ENCODE results near the gene WFIKKN2. TPM values are rescaled to one million over a fixed set of nuclear protein-coding genes. Genes with fewer than 3 reads are reported as not detected.

Gene WFIKKN2
- total RNA-seq, 1 donor from 2014 or later, result 0.07 TPM

DNA sequence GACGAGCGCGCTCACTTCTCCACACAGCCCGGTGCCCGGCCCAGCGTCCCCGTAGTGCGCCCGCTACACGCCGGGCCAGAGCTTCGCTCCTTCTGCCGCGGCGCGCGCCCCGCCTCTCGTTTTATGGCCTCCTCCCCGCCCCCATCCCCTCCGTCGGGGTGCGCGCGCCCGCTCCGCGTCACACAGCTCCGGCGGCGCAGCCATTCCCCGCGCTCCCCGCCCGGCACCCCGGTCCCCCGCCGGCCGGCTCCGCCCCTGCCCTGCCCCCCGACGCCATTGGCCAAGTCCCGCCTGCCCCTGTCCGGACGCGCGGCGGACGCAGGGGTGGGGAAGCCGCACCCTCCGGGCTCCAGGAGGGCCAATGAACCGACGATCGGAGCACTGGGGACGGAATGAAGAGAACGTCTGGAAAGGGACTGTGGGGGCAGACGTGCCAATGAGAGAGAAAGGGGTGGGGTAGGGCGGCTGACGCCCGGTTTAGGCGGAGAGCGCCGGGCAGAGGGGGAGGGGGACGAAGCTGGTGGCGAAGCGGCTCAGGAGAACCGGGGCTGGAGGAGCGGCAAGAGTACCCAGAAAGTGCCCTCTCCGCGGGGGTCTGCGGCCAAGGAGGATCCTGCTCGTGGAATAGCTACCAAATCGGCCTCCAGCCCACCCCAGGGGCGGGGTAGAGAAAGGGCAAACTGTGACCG lies 31.0 kb downstream of the WFIKKN2 start, which contains the start of gene TOB1:
TOB1 (minus strand) TSS at position 94 of the 689 bp plus-strand sequence. CDS start 2,337 bp downstream, outside the sequence.
- peaks cover 33% of the 10 kb centered on the region for H3K79me2 ChIP-seq (ENCODE audit: insufficient read depth, low read length)
- FAIRE-seq, result no peak

DNA sequence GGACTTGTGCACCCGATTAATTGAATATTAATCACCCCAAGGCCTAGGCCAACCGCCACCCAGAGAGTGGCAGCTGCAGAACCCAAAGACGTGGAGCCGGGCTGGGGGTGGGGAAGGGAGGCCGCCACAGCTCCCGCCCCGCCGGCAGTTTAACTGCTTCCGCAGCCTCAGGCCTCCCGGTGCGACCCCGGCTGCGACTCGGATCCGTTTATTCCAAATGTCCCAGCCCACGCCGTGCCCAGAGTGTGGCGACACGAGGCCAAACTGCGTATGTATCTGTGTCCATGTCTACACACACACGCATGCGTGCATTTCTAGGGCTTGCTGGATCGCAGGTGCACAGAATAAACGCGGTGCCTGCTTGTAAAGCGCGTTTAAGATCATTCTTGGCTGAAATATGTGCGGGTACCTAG lies 31.6 kb downstream of the WFIKKN2 start:
- Histone ChIP-seq H3K27me3 (ENCODE audit: insufficient read depth, low read length) (no peaks in the 10 kb centered on the region), H3K27ac (ENCODE audit: low read depth, low read length) (peak overlapping the region; percentile 75), H4K20me1 (ENCODE audit: insufficient read depth, low read length) (peaks cover 29% of the 10 kb centered on the region), H3K4me1 (ENCODE audit: insufficient read depth, low read length) (peaks cover 24% of the 10 kb centered on the region), H3K4me3 (ENCODE audit: insufficient read depth, low read depth, low read length) (peak overlapping the region; percentile 74), H3K4me2 (ENCODE audit: low read length) (peak overlapping the region; percentile 98), H3K9ac (ENCODE audit: low read length) (peak overlapping the region; percentile 79), H3K36me3 (ENCODE audit: insufficient read depth, low read length) (peaks cover 2% of the 10 kb centered on the region), H3K79me2 (ENCODE audit: insufficient read depth, low read length) (peaks cover 33% of the 10 kb centered on the region), H3K9me3 (ENCODE audit: insufficient read depth, low read depth, low read length) (no peaks in the 10 kb centered on the region), H2AFZ (ENCODE audit: low read depth, low read length) (peak overlapping the region; percentile 83)
- Mint-ChIP-seq H3K9me3 (ENCODE audit: unreplicated experiment) (no peaks in the 10 kb centered on the region), H3K27me3 (ENCODE audit: low read depth, unreplicated experiment) (no peaks in the 10 kb centered on the region), H3K4me3 (ENCODE audit: unreplicated experiment) (peak overlapping the region; percentile 92), H3K4me1 (ENCODE audit: low read depth, unreplicated experiment) (peaks cover 20% of the 10 kb centered on the region), H3K27ac (ENCODE audit: unreplicated experiment) (peak overlapping the region; percentile 99), H3K36me3 (ENCODE audit: low read depth, unreplicated experiment) (peaks cover 3% of the 10 kb centered on the region)
- no peak for FAIRE-seq
- TF ChIP-seq, protein P1, sequence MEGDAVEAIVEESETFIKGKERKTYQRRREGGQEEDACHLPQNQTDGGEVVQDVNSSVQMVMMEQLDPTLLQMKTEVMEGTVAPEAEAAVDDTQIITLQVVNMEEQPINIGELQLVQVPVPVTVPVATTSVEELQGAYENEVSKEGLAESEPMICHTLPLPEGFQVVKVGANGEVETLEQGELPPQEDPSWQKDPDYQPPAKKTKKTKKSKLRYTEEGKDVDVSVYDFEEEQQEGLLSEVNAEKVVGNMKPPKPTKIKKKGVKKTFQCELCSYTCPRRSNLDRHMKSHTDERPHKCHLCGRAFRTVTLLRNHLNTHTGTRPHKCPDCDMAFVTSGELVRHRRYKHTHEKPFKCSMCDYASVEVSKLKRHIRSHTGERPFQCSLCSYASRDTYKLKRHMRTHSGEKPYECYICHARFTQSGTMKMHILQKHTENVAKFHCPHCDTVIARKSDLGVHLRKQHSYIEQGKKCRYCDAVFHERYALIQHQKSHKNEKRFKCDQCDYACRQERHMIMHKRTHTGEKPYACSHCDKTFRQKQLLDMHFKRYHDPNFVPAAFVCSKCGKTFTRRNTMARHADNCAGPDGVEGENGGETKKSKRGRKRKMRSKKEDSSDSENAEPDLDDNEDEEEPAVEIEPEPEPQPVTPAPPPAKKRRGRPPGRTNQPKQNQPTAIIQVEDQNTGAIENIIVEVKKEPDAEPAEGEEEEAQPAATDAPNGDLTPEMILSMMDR (IDR thresholded peaks at IDR 0.05; ENCODE audit: insufficient read depth, low read depth, low read length), result no peak
- TF ChIP-seq EZH2 (IDR thresholded peaks at IDR 0.05; ENCODE audit: insufficient read depth, low read length), result no peak
- no peak for DNase-seq (ENCODE audit: low read depth)

More for the DNA sequence above, 31.0 kb downstream of the WFIKKN2 start, which contains the start of gene TOB1:
- Histone ChIP-seq H3K9me3 (ENCODE audit: insufficient read depth, low read depth, low read length) (no peaks in the 10 kb centered on the region), H2AFZ (ENCODE audit: low read depth, low read length) (peak within 1 kb of the TSS; percentile 83), H3K4me1 (ENCODE audit: insufficient read depth, low read length) (peaks cover 26% of the 10 kb centered on the region), H3K36me3 (ENCODE audit: insufficient read depth, low read length) (peaks cover 4% of the 10 kb centered on the region), H3K27me3 (ENCODE audit: insufficient read depth, low read length) (no peaks in the 10 kb centered on the region), H3K9ac (ENCODE audit: low read length) (peak within 1 kb of the TSS; percentile 89), H3K4me3 (ENCODE audit: insufficient read depth, low read depth, low read length) (peak within 1 kb of the TSS; percentile 92), H3K27ac (ENCODE audit: low read depth, low read length) (peak within 1 kb of the TSS; percentile 75), H4K20me1 (ENCODE audit: insufficient read depth, low read length) (peaks cover 32% of the 10 kb centered on the region), H3K4me2 (ENCODE audit: low read length) (peak within 1 kb of the TSS; percentile 98)
- H3K9me3 Mint-ChIP-seq (ENCODE audit: unreplicated experiment), result no peaks in the 10 kb centered on the region
- no peaks in the 10 kb centered on the region for H3K27me3 Mint-ChIP-seq (ENCODE audit: low read depth, unreplicated experiment)
- peak within 1 kb of the TSS; percentile 99 for H3K4me3 Mint-ChIP-seq (ENCODE audit: unreplicated experiment)
- peaks cover 3% of the 10 kb centered on the region for H3K36me3 Mint-ChIP-seq (ENCODE audit: low read depth, unreplicated experiment)
- no peak for TF ChIP-seq EZH2 (IDR thresholded peaks at IDR 0.05; ENCODE audit: insufficient read depth, low read length)
- TF ChIP-seq, protein P1 (IDR thresholded peaks at IDR 0.05; ENCODE audit: insufficient read depth, low read depth, low read length), result no peak
- H3K4me1 Mint-ChIP-seq (ENCODE audit: low read depth, unreplicated experiment), result peaks cover 20% of the 10 kb centered on the region
- H3K27ac Mint-ChIP-seq (ENCODE audit: unreplicated experiment), result peak within 1 kb of the TSS; percentile 99
- peak; percentile 92 for DNase-seq (ENCODE audit: low read depth)
